TTC549 (cell line): ENCODE measurements around the gene TYMP.

Experiments used
- FAIRE-seq: peaks from 2 replicates; lab custom pipeline; 2012; peaks lifted over from hg19 to GRCh38; lab: Jason Lieb, UNC

The TYMP gene

DNA sequence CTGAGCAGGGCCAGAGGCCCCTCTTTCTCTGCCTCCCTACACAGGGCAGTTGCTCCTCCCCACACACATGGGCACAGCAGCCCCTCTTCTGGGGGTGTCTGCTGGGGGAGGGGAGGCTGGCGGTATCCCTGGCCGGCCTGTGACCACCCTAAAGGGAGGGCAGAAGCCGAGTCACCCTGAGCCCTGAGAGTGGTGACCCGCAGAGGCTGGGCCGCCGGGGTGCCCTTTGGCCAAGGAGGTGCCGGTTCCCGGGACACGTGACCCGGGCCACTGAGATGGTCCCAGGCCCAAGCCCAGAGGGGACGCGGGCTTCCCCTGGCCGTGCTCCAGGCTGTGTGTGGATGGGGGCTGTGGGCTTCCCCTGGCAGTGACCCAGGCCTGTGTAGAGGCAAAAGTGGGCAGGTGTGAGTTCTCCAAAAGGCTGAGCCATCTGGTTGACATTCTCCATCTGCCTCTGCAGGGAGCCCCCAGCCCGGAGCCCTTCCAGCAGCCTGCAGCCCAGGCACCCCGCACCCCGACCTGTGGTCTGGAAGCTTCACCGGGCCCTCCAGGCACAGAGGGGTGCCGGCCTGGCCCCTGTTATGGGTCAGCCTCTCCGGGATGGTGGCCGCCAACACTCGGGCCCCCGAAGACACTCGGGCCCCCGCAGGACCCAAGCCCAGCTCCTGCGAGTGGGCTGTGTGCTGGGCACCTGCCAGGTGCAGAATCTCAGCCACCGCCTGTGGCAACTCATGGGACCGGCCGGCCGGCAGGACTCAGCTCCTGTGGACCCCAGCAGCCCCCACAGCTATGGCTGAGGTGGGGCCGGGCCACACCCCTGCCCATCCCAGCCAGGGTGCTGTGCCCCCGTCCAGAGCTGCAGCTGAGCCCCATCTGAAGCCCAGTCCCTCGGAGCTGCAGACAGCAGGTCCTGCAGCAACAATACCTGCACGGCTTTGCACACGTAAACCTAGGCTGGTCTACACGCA is 47.4 kb downstream of the TYMP start:
- FAIRE-seq = no peak

DNA sequence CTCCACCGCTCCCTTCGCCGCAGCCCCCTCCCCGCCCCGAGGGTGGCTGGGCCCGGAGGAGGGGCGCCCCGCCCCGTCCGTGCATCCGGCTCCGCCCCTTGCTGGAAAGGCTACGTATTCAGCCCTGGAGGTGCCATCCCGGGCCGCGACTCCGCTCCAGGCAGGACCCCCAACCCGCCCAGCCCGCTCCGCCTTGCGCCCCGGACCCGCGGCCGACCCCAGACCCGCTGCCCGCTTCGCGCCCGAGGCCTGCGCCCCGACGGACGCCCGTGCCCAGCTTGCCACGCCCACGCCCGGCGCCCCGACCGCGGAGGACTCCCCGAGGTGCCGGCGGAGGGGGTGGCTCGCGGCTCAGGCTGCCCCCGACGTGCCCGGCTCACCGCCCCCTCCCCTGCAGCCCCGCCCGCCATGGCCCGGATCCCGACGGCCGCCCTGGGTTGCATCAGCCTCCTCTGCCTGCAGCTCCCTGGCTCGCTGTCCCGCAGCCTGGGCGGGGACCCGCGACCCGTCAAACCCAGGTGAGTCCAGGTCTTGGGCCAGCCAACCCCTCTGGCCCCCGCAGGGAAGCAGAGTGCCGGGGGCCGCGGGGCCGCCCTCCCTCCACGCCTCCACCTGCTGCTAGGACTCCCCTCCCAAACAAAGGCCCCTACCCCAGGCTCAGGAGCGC is 48.2 kb downstream of the TYMP start, which contains the start of gene ADM2:
TSS of gene ADM2 (plus strand) at position 104 of the 667 bp plus-strand sequence. CDS start at position 409, 305 bp downstream.
- no peak for FAIRE-seq

DNA sequence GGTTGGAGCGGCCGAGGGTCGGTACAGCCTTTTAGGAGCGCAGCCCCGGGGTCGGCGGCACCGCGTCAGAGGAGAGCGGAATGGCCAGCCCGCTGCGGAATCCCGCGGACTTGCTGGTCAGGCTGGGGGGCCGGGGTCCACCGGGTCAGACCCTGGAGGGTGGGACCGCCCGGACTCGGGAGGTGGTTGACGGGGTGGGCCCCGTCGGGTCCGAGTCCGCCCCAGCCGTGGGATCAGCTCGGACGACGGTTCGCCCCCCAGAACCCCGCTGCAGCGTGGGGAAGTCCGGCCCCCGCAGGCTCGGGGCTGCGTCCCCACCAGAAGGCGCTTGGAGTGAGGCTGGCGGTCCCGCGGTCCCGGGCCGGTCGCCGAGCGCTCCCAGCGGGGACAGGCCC is 48.8 kb downstream of the TYMP start:
- FAIRE-seq = no peak

DNA sequence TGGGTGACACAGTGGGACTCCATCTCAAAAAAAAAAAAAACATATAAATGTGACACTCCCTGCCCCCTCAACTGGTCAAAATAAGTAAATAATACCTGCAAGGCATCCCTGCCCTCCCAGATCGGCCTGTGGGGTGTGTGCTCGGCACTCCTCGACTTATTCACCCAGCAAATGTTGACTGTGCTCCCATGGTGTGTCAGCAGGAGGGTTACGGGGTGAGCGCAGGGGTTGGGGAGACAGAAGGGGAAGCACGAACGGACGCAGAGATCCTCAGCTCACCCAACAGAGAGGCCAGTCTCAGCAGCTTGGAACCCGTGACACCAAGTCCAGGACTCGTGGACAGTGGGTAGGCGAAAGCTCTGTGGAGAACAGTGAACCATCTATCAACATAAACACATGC is 50.1 kb downstream of the TYMP start:
- no peak for FAIRE-seq

DNA sequence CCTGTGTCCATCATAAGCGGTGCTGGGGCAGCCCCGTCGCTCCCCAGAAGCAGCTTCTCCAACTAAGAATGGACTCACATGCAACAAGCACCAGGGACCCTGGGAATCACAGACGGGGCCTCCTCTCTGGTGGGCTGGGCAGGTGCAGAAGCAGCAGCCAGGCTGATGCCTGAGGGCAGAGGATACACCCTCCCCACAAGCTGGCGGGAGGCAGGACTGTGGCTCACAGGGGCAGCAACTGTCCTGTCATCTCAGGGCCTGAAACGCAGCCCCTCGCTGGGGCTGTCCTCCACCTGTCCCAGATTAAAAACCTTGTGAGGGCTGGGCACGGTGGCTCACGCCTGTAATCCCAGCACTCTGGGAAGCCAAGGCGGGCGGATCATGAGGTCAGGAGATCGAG is 51.9 kb downstream of the TYMP start:
- no peak for FAIRE-seq

DNA sequence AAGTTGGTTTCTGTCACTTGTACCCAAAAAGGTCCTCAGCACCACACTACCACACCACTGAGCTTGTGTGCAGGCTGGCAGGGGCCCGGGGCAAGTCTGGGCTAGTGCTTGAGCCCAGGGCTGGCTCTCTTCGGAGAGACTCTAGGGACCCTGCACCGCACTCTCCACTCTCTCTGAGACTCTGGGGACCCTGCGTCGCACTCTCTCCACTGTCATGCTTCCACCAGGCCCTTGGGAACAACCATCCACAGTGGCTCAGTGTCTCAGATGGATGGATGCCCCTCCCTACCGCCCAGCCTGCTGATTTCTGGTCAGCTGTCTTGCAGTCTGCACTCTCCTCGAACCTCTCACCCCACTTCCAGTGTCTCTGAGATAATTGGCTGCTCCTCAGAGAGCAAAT is 52.9 kb downstream of the TYMP start:
- no peak for FAIRE-seq
